Panc1 (cell line): ENCODE measurements around the gene KRT12. TPM values are rescaled to one million over a fixed set of nuclear protein-coding genes. Genes with fewer than 3 reads are reported as not detected.
"Not testable (repeated sequence)": the region's sequence is repeated elsewhere in the genome, so short reads cannot be mapped to it uniquely, and the experiment has no call there.

Experiments
- ATAC-seq: fragments of 200-7000 bp; cut with Tn5 transposase; 2 replicates; pipeline ENCODE4 v1.9.1; 2020; ENCODE audit warnings: mild to moderate bottlenecking, moderate library complexity
- BruUV-seq: library from RNA; stranded (reverse); fragments of 400-500 nt; replicated peaks from 2 replicates; lab custom pipeline; 2021; lab: Mats Ljungman, UMichigan
- CTCF ChIA-PET: fragments of 300-600 bp; sonication (Branson Sonifier 250); formaldehyde crosslinking; loops from one replicate; lab custom pipeline; 2022; ENCODE audit warnings: antibody characterized with exemption; lab: Charles Lee
- POLR2A ChIA-PET: fragments of 300-600 bp; sonication (Branson Sonifier 250); formaldehyde crosslinking; loops from one replicate; lab custom pipeline; 2022; ENCODE audit warnings: antibody characterized with exemption; lab: Charles Lee
- DNase-seq: peaks from one replicate; pipeline ENCODE4 v3.0.0-alpha.2; 2010; ENCODE audit warnings: low read depth, low spot score
- H3K27ac ChIP-seq: 2 replicates; pipeline ENCODE4 v1.5.1; 2011; ENCODE audit warnings: mild to moderate bottlenecking, low read length, inconsistent platforms
- H3K27me3 ChIP-seq: fragments of 200-500 bp; sonication (Bioruptor generic); 2 replicates; pipeline ENCODE4 v1.6.0; 2014; ENCODE audit warnings: low read length, inconsistent platforms; ENCODE audit not compliant: control insufficient read depth, insufficient read depth
- H3K36me3 ChIP-seq: fragments of 200-500 bp; sonication (Bioruptor generic); 2 replicates; pipeline ENCODE4 v1.5.1; 2014; ENCODE audit warnings: inconsistent platforms, mild to moderate bottlenecking, low read length, moderate library complexity; ENCODE audit not compliant: control insufficient read depth, insufficient read depth
- H3K4me1 ChIP-seq: 2 replicates; pipeline ENCODE4 v1.5.1; 2011; ENCODE audit warnings: inconsistent platforms, mild to moderate bottlenecking, low read length, moderate library complexity; ENCODE audit not compliant: control insufficient read depth, insufficient read depth
- H3K4me3 ChIP-seq, 2 experiments: 2 replicates each; pipeline ENCODE4 v1.5.1; 2011 to 2012; ENCODE audit warnings: low read depth in 2 of 2, low read length in 2 of 2, mild to moderate bottlenecking in 2 of 2, inconsistent platforms in 1 of 2, moderate library complexity in 1 of 2
- H3K9me3 ChIP-seq: fragments of 200-500 bp; sonication (Bioruptor generic); 2 replicates; pipeline ENCODE4 v1.5.1; 2014; ENCODE audit warnings: low read depth, mild to moderate bottlenecking, inconsistent platforms, low read length, moderate library complexity; ENCODE audit not compliant: control insufficient read depth, insufficient read depth
- CTCF ChIP-seq: fragments of 450-650 bp; IDR thresholded peaks from 2 replicates; pipeline ENCODE4 v1.5.1; 2017; ENCODE audit warnings: mild to moderate bottlenecking
- POLR2AphosphoS5 ChIP-seq: IDR thresholded peaks from 2 replicates; pipeline ENCODE4 v1.6.1; 2012; ENCODE audit warnings: mild to moderate bottlenecking, low read depth, low read length, moderate library complexity
- REST ChIP-seq, 2 experiments: IDR thresholded peaks; 2 replicates each; pipeline ENCODE4 v1.6.1; 2011 to 2012; ENCODE audit warnings: low read depth in 2 of 2, control low read depth in 1 of 2, low read length in 1 of 2, mild to moderate bottlenecking in 1 of 2, moderate library complexity in 1 of 2; ENCODE audit not compliant: insufficient read depth in 1 of 2
- SIN3A ChIP-seq: IDR thresholded peaks from 2 replicates; pipeline ENCODE4 v1.6.1; 2012; ENCODE audit warnings: low read depth, mild to moderate bottlenecking, low read length, moderate library complexity, borderline replicate concordance; ENCODE audit not compliant: insufficient read depth
- TCF7L2 ChIP-seq: IDR thresholded peaks from 2 replicates; pipeline ENCODE4 v1.6.1; 2011; ENCODE audit warnings: mild to moderate bottlenecking, low read depth, low read length, inconsistent platforms
- in situ Hi-C: cut with HindIII; loops from 2 replicates; pipeline ENCODE4 v1.10.0; 2016; ENCODE audit warnings: low sequenced_read_pairs, low pct_unique_long_range_greater_than_20kb
- intact Hi-C: fragments of 100-400 bp; cut with micrococcal nuclease; formaldehyde crosslinking; loops from one replicate; pipeline ENCODE4 v1.10.0; 2022; ENCODE audit not compliant: unreplicated experiment
- total RNA-seq: library from RNA; stranded (reverse); gene quantifications from one replicate; pipeline ENCODE4 v1.2.1, GENCODE V29; 2021; ENCODE audit not compliant: unreplicated experiment

KRT12 gene
- total RNA-seq, 1 experiment from 2014 or later: not detected

GRCh38 chr17:40815381-40815780, 51.6 kb downstream of the KRT12 start:
- TF ChIP-seq TCF7L2 (no peak), SIN3A (no peak), POLR2AphosphoS5 (no peak), CTCF (no peak), REST (IDR thresholded peaks at IDR 0.05; ENCODE audit: insufficient read depth in 1 of 2, low read depth in 2 of 2, low read length in 1 of 2) (no peak)
- intact Hi-C loops (no loop called here), in situ Hi-C loops (no loop called here)
- H3K9me3 ChIP-seq: no peaks in the 10 kb centered on the region
- peaks cover 8% of the 10 kb centered on the region; the same call in 1 of the 2 replicates for H3K36me3 ChIP-seq
- DNase-seq (no peak), ATAC-seq (no peak)
- CTCF ChIA-PET: interaction anchor here (0.6 kb wide), 1 partner anchor 595 kb away, joined by 3 read pairs; no protein-coding TSS in a partner anchor
- POLR2A ChIA-PET: no interaction called here
- no peaks in the 10 kb centered on the region for H3K27me3 ChIP-seq
- H3K4me3 ChIP-seq: no peak overlapping the region
- BruUV-seq: no TSS peak
- no peak overlapping the region for H3K27ac ChIP-seq
- peaks cover 10% of the 10 kb centered on the region; the same call in 1 of the 2 replicates for H3K4me1 ChIP-seq

GRCh38 chr17:40814657-40815056, 52.4 kb downstream of the KRT12 start:
- ATAC-seq, DNase-seq, intact Hi-C loops, H3K36me3 ChIP-seq, H3K27me3 ChIP-seq, CTCF ChIA-PET, H3K27ac ChIP-seq, H3K4me1 ChIP-seq, H3K9me3 ChIP-seq, in situ Hi-C loops, BruUV-seq, POLR2A ChIA-PET, H3K4me3 ChIP-seq: not testable (repeated sequence)

- DNase-seq (no peak), ATAC-seq (no peak)
- H3K27me3 ChIP-seq: peaks cover 3% of the 10 kb centered on the region; the same call in 1 of the 2 replicates
- ChIA-PET POLR2A (interaction anchor here (0.6 kb wide), 1 partner anchor 212 kb away, joined by 3 read pairs; no protein-coding TSS in a partner anchor), CTCF (no interaction called here)
- H3K9me3 ChIP-seq: no peaks in the 10 kb centered on the region
- H3K36me3 ChIP-seq: peaks cover 8% of the 10 kb centered on the region; the same call in 1 of the 2 replicates
- BruUV-seq: no TSS peak
- intact Hi-C loops (no loop called here), in situ Hi-C loops (no loop called here)
- no peak for TF ChIP-seq TCF7L2
- no peak for TF ChIP-seq SIN3A
- TF ChIP-seq POLR2AphosphoS5: no peak
- no peak for TF ChIP-seq REST (IDR thresholded peaks at IDR 0.05; ENCODE audit: insufficient read depth in 1 of 2, low read depth in 2 of 2, low read length in 1 of 2)
- TF ChIP-seq CTCF: no peak
- no peak overlapping the region for H3K4me3 ChIP-seq
- H3K4me1 ChIP-seq: no peaks in the 10 kb centered on the region; the same call in 1 of the 2 replicates
- H3K27ac ChIP-seq: no peak overlapping the region
These were observed 53.2 kb downstream of the KRT12 start for GRCh38 chr17:40813804-40814203.
